Skeletal muscle tissue (tissue), 4 donors: ENCODE measurements around the gene HCRTR1. TPM values are rescaled to one million over a fixed set of nuclear protein-coding genes. Genes with fewer than 3 reads are reported as not detected.
"Not testable (repeated sequence)": the region's sequence is repeated elsewhere in the genome, so short reads cannot be mapped to it uniquely, and the experiment has no call there.

Experiments
- H3K27ac ChIP-seq: one replicate; pipeline ENCODE4 v1.7.0; 2013; ENCODE audit warnings: mild to moderate bottlenecking, low read depth, low read length, inconsistent platforms
- H3K27me3 ChIP-seq, 3 donors: one replicate each; pipeline ENCODE4 v1.7.0; 2013; ENCODE audit warnings: low read length in 3 of 3; ENCODE audit not compliant: control insufficient read depth in 3 of 3, insufficient read depth in 3 of 3
- H3K36me3 ChIP-seq, 3 donors: one replicate each; pipeline ENCODE4 v1.7.0; 2013; ENCODE audit warnings: low read length in 3 of 3; ENCODE audit not compliant: control insufficient read depth in 3 of 3, insufficient read depth in 3 of 3
- H3K4me1 ChIP-seq, 3 donors: one replicate each; pipeline ENCODE4 v1.7.0; 2013; ENCODE audit warnings: low read length in 3 of 3, mild to moderate bottlenecking in 3 of 3; ENCODE audit not compliant: control insufficient read depth in 3 of 3, insufficient read depth in 3 of 3
- H3K4me3 ChIP-seq, 3 donors: one replicate each; pipeline ENCODE4 v1.7.0; 2013; ENCODE audit warnings: low read length in 3 of 3
- H3K9ac ChIP-seq, 3 donors: one replicate each; pipeline ENCODE4 v1.7.0; 2013; ENCODE audit warnings: low read length in 3 of 3, mild to moderate bottlenecking in 3 of 3, moderate library complexity in 2 of 3, low read depth in 1 of 3
- H3K9me3 ChIP-seq, 3 donors: one replicate each; pipeline ENCODE4 v1.7.0; 2013; ENCODE audit warnings: low read length in 3 of 3; ENCODE audit not compliant: control insufficient read depth in 3 of 3
- total RNA-seq: library from RNA; depleted of rRNA; stranded (reverse); fragments of >200 nt; gene quantifications from one replicate; pipeline ENCODE4 v1.2.3, GENCODE V29; 2014
- donor health status: Osteomylitis.

Gene HCRTR1
- total RNA-seq, 1 donor from 2014 or later = not detected

DNA sequence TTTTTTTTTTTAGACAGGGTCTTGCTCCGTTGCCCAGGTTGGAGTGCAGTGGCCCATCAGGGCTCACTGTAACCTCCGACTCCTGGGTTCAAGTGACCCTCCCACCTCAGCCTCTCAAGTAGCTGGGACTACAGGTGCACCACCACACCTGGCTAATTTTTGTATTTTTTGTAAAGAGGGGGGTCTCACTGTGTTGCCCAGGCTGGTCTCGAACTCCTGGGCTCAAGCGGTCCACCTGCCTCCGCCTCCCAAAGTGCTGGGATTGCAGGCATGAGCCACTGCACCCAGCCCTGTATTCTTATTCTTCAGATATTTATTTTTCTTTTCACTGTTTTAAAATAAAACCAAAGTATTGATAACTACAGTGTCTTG lies 30.2 kb upstream of the HCRTR1 start:
- peaks cover 37 to 56% (median 50%) of the 10 kb centered on the region in 3 donors for H3K4me1 ChIP-seq
- peaks cover 0 to 13% (median 7%) of the 10 kb centered on the region in 3 donors for H3K36me3 ChIP-seq
- H3K27me3 ChIP-seq = peaks cover 0 to 16% (median 6%) of the 10 kb centered on the region in 3 donors
- peak overlapping the region in 1 of 3 donors; percentile 70 for H3K9ac ChIP-seq
- not testable (repeated sequence) for H3K4me3 ChIP-seq, H3K9me3 ChIP-seq
- peak overlapping the region; percentile 28 for H3K27ac ChIP-seq

DNA sequence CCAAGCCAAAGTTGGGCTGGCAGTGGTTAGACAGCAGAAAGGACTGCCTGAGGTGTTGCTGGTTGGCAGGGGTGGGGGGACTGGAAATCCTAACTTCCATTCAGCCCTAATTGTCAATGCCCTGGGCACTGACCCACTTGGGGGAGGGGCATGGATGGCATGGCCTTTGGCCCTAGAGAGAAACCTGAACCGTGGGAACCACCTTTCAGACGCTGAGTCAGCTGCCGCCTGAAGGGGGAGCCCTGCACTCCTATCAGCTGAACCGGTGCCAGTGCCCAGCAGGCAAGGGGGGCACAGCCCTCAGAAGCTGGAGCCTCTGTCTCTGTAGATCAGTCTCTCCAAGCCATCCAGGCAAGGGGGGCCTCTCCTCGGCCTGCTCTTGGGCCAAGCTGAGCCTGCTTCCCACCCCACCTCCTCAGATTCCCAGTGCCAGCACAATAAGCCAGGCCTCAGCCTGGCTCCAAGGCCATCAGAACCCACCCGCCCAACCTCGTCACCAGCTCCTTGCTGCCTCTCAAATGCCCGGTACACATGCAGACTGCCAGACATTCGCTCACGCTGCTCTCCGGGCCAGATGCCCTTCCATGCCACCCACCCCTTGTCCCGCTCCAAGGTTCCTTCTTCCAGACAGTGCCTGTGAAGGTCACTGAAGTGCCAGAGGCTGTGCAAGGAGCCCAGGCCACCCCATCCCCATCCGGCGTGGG lies 29.6 kb upstream of the HCRTR1 start:
- H3K36me3 ChIP-seq = peaks cover 0 to 13% (median 7%) of the 10 kb centered on the region in 3 donors
- peaks cover 0 to 16% (median 6%) of the 10 kb centered on the region in 3 donors for H3K27me3 ChIP-seq
- no peaks in the 10 kb centered on the region for H3K9me3 ChIP-seq
- peak overlapping the region in 1 of 3 donors; percentile 70 for H3K9ac ChIP-seq
- peak overlapping the region; percentile 65 for H3K27ac ChIP-seq
- no peak overlapping the region for H3K4me3 ChIP-seq
- peaks cover 33 to 52% (median 46%) of the 10 kb centered on the region in 3 donors for H3K4me1 ChIP-seq

DNA sequence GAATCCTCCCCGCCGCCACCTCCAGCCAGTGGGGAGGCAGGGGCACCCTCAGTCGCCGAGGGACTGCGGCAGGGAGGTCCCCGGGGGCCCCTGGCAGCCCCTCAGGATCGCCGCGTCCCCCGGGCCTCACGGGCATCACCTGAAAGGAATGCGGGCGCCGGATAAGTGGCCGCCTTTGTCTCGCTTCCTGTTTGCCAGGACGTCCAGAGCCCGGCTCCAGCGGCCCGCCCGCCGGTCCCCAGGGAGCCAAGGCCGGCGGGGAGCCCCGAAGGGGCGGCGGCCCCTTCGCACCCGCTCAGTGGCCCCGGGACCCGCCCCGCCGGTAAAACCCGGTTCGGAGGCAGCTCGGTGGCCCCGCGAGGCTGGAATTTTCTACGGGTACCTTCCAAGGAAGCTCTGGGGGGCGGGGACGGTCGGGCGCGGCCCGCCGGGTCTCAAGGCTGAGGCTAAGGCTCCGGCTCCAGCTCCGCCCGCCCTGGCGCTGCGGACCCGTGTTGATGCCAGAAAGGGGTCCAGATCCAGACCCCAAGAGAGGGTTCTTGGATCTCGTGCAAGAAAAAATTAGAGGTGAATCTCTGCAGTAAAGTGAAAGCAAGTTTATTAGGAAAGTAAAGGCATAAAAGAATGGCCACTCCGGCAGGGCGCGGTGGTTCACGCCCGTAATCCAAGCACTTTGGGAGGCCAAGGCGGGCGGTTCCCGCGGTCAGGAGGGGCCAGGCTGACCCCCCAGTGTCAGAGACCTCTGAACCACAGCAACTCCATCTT lies 28.6 kb upstream of the HCRTR1 start:
- H3K4me3 ChIP-seq = no peak overlapping the region
- peaks cover 0 to 9% (median 4%) of the 10 kb centered on the region in 3 donors for H3K36me3 ChIP-seq
- peak overlapping the region in 2 of 3 donors; percentile 23 to 70 for H3K9ac ChIP-seq
- peaks cover 0 to 16% (median 6%) of the 10 kb centered on the region in 3 donors for H3K27me3 ChIP-seq
- peak overlapping the region; percentile 65 for H3K27ac ChIP-seq
- peaks cover 22 to 42% (median 35%) of the 10 kb centered on the region in 3 donors for H3K4me1 ChIP-seq
- no peaks in the 10 kb centered on the region for H3K9me3 ChIP-seq

DNA sequence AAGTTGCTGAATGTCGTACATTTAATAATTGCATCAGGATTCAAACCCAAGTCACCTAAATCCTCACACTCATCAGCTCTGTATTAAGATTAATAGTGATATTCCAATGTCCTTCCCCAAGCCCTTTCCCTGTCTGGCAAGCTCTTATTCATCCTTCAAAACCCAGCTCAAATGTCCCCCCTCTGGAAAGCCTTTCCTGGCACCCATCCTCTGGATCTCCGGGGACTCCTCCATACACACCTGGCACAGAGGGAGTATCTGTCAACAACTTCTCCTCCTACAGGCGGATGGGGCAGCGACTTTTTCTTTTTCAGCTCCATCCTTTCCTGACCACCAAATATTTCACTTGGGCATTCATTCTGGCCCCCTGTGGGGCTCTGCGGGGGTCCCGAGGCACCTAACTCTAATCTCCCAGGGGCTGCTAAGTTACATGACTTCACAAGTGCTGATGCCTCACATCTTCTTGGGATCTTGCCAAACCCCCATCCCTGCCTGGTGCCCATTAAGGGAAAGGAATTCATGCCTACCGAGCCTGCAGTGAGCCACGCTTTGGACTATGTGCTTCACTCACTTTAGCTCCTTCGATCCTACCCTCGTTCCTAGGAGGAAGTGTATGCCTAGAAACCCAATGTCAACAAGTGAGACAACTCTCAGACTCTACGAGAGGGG lies 25.9 kb upstream of the HCRTR1 start:
- peaks cover 0 to 17% (median 6%) of the 10 kb centered on the region in 3 donors for H3K27me3 ChIP-seq
- H3K9me3 ChIP-seq = no peaks in the 10 kb centered on the region
- peaks cover 11 to 22% (median 11%) of the 10 kb centered on the region in 3 donors for H3K4me1 ChIP-seq
- H3K4me3 ChIP-seq = no peak overlapping the region
- H3K36me3 ChIP-seq = no peaks in the 10 kb centered on the region
- no peak overlapping the region for H3K27ac ChIP-seq
- no peak overlapping the region for H3K9ac ChIP-seq

DNA sequence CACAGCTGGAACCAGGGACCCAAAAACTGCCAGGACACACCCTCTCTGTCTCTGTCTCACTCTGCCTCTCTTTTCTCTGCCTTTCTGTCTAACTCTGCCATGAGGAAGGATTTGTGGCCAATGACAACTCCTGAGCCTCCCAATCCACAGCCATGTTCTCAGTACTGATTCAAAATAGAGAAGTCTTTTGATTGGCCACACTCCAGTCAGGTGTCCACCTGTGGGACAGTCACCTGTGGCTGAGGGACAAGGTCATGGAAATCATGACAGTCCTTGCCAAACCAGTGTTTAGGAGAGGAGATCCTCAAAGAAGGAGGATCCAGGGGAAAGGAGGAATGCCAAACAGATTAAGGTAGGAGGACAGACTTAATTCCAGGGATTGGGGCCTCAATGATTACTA lies 25.4 kb upstream of the HCRTR1 start:
- Histone ChIP-seq H3K9ac (no peak overlapping the region), H3K4me3 (no peak overlapping the region), H3K4me1 (peaks cover 8 to 19% (median 11%) of the 10 kb centered on the region in 3 donors), H3K27ac (no peak overlapping the region), H3K9me3 (no peaks in the 10 kb centered on the region), H3K27me3 (peaks cover 0 to 17% (median 6%) of the 10 kb centered on the region in 3 donors), H3K36me3 (no peaks in the 10 kb centered on the region)

DNA sequence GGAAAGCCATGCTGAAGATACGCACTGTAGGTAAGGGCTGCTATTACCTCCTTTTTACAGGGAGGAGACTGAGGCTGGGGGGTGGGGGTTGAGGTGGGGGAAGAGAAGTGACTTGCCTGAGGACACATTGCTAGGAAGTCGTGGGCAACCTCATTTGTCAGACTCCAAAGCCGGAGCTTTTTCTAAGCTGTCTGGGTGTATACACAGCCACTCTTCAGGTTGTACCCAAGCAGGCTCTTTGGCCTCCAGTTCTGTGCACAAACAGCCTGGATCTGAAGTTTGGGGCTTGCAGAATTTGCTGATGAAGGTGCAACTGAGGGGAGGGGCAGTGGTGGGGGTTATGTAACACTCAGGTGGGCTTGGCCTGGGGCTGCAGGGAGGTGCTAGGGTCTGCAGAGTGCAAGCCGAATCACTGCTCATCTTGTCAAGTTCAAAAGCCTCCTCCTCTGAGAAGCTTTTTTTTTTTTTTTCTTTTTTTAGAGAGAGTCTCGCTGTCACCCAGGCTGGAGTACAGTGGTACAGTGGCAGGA lies 24.3 kb upstream of the HCRTR1 start:
- no peak overlapping the region for H3K27ac ChIP-seq
- no peaks in the 10 kb centered on the region for H3K36me3 ChIP-seq
- H3K27me3 ChIP-seq = peaks cover 0 to 9% (median 4%) of the 10 kb centered on the region in 3 donors
- peaks cover 0 to 9% (median 4%) of the 10 kb centered on the region in 3 donors for H3K4me1 ChIP-seq
- H3K4me3 ChIP-seq = no peak overlapping the region
- H3K9ac ChIP-seq = no peak overlapping the region
- no peaks in the 10 kb centered on the region for H3K9me3 ChIP-seq

DNA sequence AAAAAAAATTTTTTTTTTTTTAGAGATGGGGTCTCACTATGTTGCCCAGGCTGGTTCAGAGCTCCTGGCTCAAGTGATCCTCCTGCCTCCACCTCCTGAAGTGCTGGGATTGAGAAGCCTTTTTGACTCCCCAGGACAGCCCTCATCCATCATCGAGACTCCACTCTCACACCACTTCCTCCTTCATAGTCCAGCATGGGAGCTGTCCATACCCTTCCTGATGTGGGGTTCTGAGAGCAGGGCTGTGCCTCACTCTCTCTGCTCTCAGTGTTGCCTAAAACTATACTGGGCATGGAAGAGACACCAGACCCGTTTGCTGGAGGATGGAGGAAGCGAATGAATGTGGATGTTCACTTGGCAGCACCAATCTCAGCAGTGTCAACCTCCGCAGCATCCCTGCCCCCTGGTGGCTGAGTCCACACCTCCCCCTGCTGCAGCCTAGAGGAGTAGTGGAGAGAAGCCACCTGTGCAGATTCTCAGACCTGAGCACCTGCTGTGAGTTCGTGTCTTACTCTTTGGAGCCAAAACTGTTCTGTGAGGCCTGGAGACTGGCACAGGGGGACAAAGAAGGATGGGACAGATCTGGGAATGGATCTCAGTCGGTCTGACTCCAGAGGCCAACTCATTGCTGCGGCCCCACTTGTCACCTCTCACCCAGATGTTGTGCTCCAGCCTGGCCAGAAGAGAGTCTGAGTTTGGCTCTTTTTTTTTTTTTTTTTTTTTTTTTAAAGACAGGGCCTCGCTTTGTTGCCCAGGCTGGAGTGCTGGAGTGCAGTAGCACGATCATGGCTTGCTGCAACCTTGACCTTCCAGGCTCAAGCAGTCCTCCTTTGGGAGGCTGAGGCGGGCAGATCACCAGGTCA lies 23.5 kb upstream of the HCRTR1 start:
- Histone ChIP-seq H3K27ac (no peak overlapping the region), H3K36me3 (no peaks in the 10 kb centered on the region), H3K9ac (peak overlapping the region in 1 of 3 donors; percentile 40), H3K4me3 (no peak overlapping the region), H3K9me3 (no peaks in the 10 kb centered on the region), H3K4me1 (peaks cover 0 to 4% (median 0%) of the 10 kb centered on the region in 3 donors), H3K27me3 (peaks cover 0 to 4% (median 0%) of the 10 kb centered on the region in 3 donors)

DNA sequence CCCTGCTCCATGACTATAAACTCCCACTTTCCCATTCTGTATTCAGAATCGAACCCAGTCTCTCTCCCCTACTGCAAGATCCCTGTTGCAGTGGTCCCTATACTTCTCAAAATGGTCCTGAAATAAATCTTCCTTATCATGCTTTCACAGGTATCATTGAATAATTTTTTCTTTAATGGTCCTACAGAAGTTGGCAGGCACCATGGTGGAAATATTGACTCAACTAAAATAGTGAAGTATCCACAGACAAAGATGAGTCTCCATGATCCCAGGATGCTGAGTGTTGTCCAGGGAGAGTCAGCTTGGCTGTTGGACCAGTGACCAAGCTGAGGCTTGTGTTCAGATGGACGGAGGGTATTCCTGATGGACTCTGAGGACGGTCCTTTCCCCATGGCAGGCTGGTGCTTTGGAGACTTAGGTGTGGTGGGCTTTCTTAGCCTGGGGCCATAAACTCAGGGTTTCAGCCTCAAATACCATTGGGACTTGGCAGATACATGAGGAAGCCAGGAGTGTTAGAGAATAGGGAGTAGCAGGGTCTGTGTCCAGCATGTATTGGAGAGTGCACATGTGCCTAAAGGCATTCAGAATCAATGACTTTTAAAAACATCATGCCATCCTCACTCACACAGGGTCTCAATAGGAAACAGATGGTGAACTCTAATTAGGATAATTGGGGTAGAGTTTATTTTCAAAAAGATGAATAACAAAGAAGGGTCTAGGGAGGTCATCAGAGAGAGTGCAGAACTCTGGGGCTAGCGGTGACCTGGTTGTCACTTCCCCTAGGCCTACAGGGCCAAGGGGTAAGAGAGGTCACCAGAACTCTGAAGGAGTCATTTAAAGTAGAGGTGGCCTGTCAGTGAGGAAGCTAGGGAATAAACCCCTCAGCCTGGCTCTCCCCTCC lies 21.4 kb upstream of the HCRTR1 start:
- no peaks in the 10 kb centered on the region for H3K9me3 ChIP-seq
- H3K27ac ChIP-seq = no peak overlapping the region
- H3K36me3 ChIP-seq = no peaks in the 10 kb centered on the region
- H3K4me1 ChIP-seq = peaks cover 0 to 2% (median 0%) of the 10 kb centered on the region in 3 donors
- H3K9ac ChIP-seq = no peak overlapping the region
- H3K4me3 ChIP-seq = no peak overlapping the region
- H3K27me3 ChIP-seq = peaks cover 0 to 4% (median 0%) of the 10 kb centered on the region in 3 donors
